Activated CD4-positive, alpha-beta T cell treated with anti-CD3 and anti-CD28 coated beads for 36 hours (primary cell): ENCODE measurements around the gene SYNRG. TPM values are rescaled to one million over a fixed set of nuclear protein-coding genes. Genes with fewer than 3 reads are reported as not detected.

Experiments used
- ATAC-seq: fragments of 200-7000 bp; cut with Tn5 transposase; one replicate; pipeline ENCODE4 v1.10.0; 2021; ENCODE audit warnings: mild to moderate bottlenecking, moderate library complexity
- CTCF ChIA-PET: fragments of 350-600 bp; sonication (Branson Sonifier 250); formaldehyde crosslinking; loops from one replicate; lab custom pipeline; 2021; ENCODE audit warnings: antibody characterized with exemption; lab: Charles Lee
- POLR2A ChIA-PET: fragments of 350-600 bp; sonication (Branson Sonifier 250); formaldehyde crosslinking; loops from one replicate; lab custom pipeline; 2021; ENCODE audit warnings: antibody characterized with exemption, inconsistent platforms; lab: Charles Lee
- DNase-seq: peaks from one replicate; pipeline ENCODE4 v3.0.0-alpha.2; 2020
- H3K27ac Mint-ChIP-seq: one replicate; pipeline ENCODE4 v1.8.0; 2021; ENCODE audit warnings: mixed read lengths
- H3K27me3 Mint-ChIP-seq: one replicate; pipeline ENCODE4 v1.8.0; 2021; ENCODE audit warnings: mixed read lengths
- H3K36me3 Mint-ChIP-seq: one replicate; pipeline ENCODE4 v1.8.0; 2021; ENCODE audit warnings: low read depth, mixed read lengths
- H3K4me1 Mint-ChIP-seq: one replicate; pipeline ENCODE4 v1.8.0; 2021; ENCODE audit warnings: mixed read lengths
- H3K4me3 Mint-ChIP-seq: one replicate; pipeline ENCODE4 v1.8.0; 2021; ENCODE audit warnings: mild to moderate bottlenecking, moderate library complexity, mixed read lengths
- H3K9me3 Mint-ChIP-seq: one replicate; pipeline ENCODE4 v1.8.0; 2021; ENCODE audit warnings: low read depth, mixed read lengths
- intact Hi-C, 2 experiments: fragments of 100-400 bp; cut with DNase I in 1 of 2; cut with micrococcal nuclease in 1 of 2; formaldehyde crosslinking; loops; one replicate each; pipeline versions ENCODE4 v1.14.2 to v1.15.1; 2022 to 2024; cut with DNase I, micrococcal nuclease
- total RNA-seq, 2 experiments: library from RNA; stranded (reverse); gene quantifications; one replicate each; pipeline ENCODE4 v1.2.3, GENCODE V29; 2021

SYNRG gene
- total RNA-seq, 2 experiments from 2014 or later = 39.0 to 46.7 TPM

GRCh38 chr17:37567538-37567937 is 41.7 kb downstream of the SYNRG start:
- intact Hi-C loops = no loop called here
- Mint-ChIP-seq H3K9me3 (no peaks in the 10 kb centered on the region), H3K27ac (no peak overlapping the region), H3K36me3 (peaks cover 39% of the 10 kb centered on the region), H3K4me3 (no peak overlapping the region), H3K4me1 (peaks cover 2% of the 10 kb centered on the region), H3K27me3 (no peaks in the 10 kb centered on the region)
- DNase-seq = no peak
- POLR2A ChIA-PET = no interaction called here
- CTCF ChIA-PET = no interaction called here
- no peak for ATAC-seq

GRCh38 chr17:37567137-37567536 is 42.1 kb downstream of the SYNRG start:
- H3K27me3 Mint-ChIP-seq = no peaks in the 10 kb centered on the region
- H3K9me3 Mint-ChIP-seq = no peaks in the 10 kb centered on the region
- no peak for DNase-seq
- no peak overlapping the region for H3K4me3 Mint-ChIP-seq
- intact Hi-C loops = no loop called here
- peak overlapping the region; percentile 53 for H3K27ac Mint-ChIP-seq
- H3K36me3 Mint-ChIP-seq = peaks cover 38% of the 10 kb centered on the region
- ATAC-seq = peak; percentile 19
- H3K4me1 Mint-ChIP-seq = peaks cover 3% of the 10 kb centered on the region
- CTCF ChIA-PET = no interaction called here
- POLR2A ChIA-PET = no interaction called here

GRCh38 chr17:37564252-37564651 is 45.0 kb downstream of the SYNRG start:
- peak; percentile 36 for ATAC-seq
- intact Hi-C loops = no loop called here
- CTCF ChIA-PET = interaction anchor here (1.1 to 1.4 kb wide), 2 partner anchors 37 to 93 kb away, joined by 3 read pairs; no protein-coding TSS in a partner anchor

GRCh38 chr17:37562016-37562745 is 47.0 kb downstream of the SYNRG start:
- intact Hi-C loops = no loop called here
- DNase-seq (no peak), ATAC-seq (no peak)
- Mint-ChIP-seq H3K9me3 (no peaks in the 10 kb centered on the region), H3K4me1 (peaks cover 5% of the 10 kb centered on the region), H3K27ac (no peak overlapping the region), H3K27me3 (no peaks in the 10 kb centered on the region), H3K36me3 (peaks cover 33% of the 10 kb centered on the region), H3K4me3 (no peak overlapping the region)
- ChIA-PET POLR2A (no interaction called here), CTCF (interaction anchor here (1.0 to 2.0 kb wide), 2 partner anchors 20 to 34 kb away, joined by 3 to 4 read pairs; no protein-coding TSS in a partner anchor)

More at GRCh38 chr17:37564252-37564651, 45.0 kb downstream of the SYNRG start:
- peaks cover 5% of the 10 kb centered on the region for H3K4me1 Mint-ChIP-seq
- POLR2A ChIA-PET = no interaction called here
- H3K27me3 Mint-ChIP-seq = no peaks in the 10 kb centered on the region
- peaks cover 35% of the 10 kb centered on the region for H3K36me3 Mint-ChIP-seq
- no peaks in the 10 kb centered on the region for H3K9me3 Mint-ChIP-seq
- H3K4me3 Mint-ChIP-seq = no peak overlapping the region
- no peak for DNase-seq
- peak overlapping the region; percentile 48 for H3K27ac Mint-ChIP-seq

- ChIA-PET CTCF (interaction anchor here (0.8 to 1.0 kb wide), 2 partner anchors 11 to 17 kb away, joined by 3 to 4 read pairs; no protein-coding TSS in a partner anchor), POLR2A (no interaction called here)
- H3K4me3 Mint-ChIP-seq = no peak overlapping the region
- ATAC-seq (no peak), DNase-seq (no peak)
- peaks cover 15% of the 10 kb centered on the region for H3K4me1 Mint-ChIP-seq
- H3K27me3 Mint-ChIP-seq = no peaks in the 10 kb centered on the region
- no peak overlapping the region for H3K27ac Mint-ChIP-seq
- intact Hi-C loops = loop anchor here in 1 of 2 experiments (5.0 kb wide), 1 partner anchor 49 kb away; the partner anchor contains the start of gene SYNRG
- no peaks in the 10 kb centered on the region for H3K9me3 Mint-ChIP-seq
- H3K36me3 Mint-ChIP-seq = peaks cover 28% of the 10 kb centered on the region
These were observed 50.9 kb downstream of the SYNRG start for GRCh38 chr17:37558299-37558698.

GRCh38 chr17:37557482-37557881 is 51.7 kb downstream of the SYNRG start:
- no peak overlapping the region for H3K4me3 Mint-ChIP-seq
- POLR2A ChIA-PET = no interaction called here
- intact Hi-C loops = loop anchor here in 1 of 2 experiments (5.0 kb wide), 1 partner anchor 50 kb away; the partner anchor contains the start of gene SYNRG
- no peaks in the 10 kb centered on the region for H3K9me3 Mint-ChIP-seq
- peaks cover 23% of the 10 kb centered on the region for H3K4me1 Mint-ChIP-seq
- ATAC-seq (no peak), DNase-seq (no peak)
- CTCF ChIA-PET = no interaction called here
- no peak overlapping the region for H3K27ac Mint-ChIP-seq
- H3K36me3 Mint-ChIP-seq = peaks cover 34% of the 10 kb centered on the region
- H3K27me3 Mint-ChIP-seq = no peaks in the 10 kb centered on the region

GRCh38 chr17:37555386-37555785 is 53.8 kb downstream of the SYNRG start:
- ATAC-seq (no peak), DNase-seq (no peak)
- ChIA-PET POLR2A (no interaction called here), CTCF (interaction anchor here (1.0 to 1.1 kb wide), 2 partner anchors 14 to 36 kb away, joined by 3 to 4 read pairs; no protein-coding TSS in a partner anchor)
- Mint-ChIP-seq H3K36me3 (peaks cover 35% of the 10 kb centered on the region), H3K27ac (no peak overlapping the region), H3K27me3 (no peaks in the 10 kb centered on the region), H3K9me3 (no peaks in the 10 kb centered on the region), H3K4me1 (peaks cover 41% of the 10 kb centered on the region), H3K4me3 (no peak overlapping the region)
- intact Hi-C loops = loop anchor here in 1 of 2 experiments (5.0 kb wide), 1 partner anchor 52 kb away; the partner anchor contains the start of gene SYNRG

GRCh38 chr17:37553401-37553966 is 55.7 kb downstream of the SYNRG start:
- ChIA-PET CTCF (interaction anchor here (1.3 kb wide), 1 partner anchor 47 kb away, joined by 4 read pairs; no protein-coding TSS in a partner anchor), POLR2A (no interaction called here)
- Mint-ChIP-seq H3K27me3 (no peaks in the 10 kb centered on the region), H3K9me3 (no peaks in the 10 kb centered on the region), H3K4me3 (no peak overlapping the region), H3K4me1 (peaks cover 49% of the 10 kb centered on the region), H3K27ac (peak overlapping the region; percentile 66), H3K36me3 (peaks cover 31% of the 10 kb centered on the region)
- intact Hi-C loops = no loop called here
- no peak for ATAC-seq
- no peak for DNase-seq

GRCh38 chr17:37551788-37552187 is 57.4 kb downstream of the SYNRG start:
- Mint-ChIP-seq H3K27me3 (no peaks in the 10 kb centered on the region), H3K4me3 (no peak overlapping the region), H3K4me1 (peaks cover 61% of the 10 kb centered on the region), H3K27ac (no peak overlapping the region), H3K9me3 (no peaks in the 10 kb centered on the region), H3K36me3 (peaks cover 22% of the 10 kb centered on the region)
- POLR2A ChIA-PET = no interaction called here
- intact Hi-C loops = no loop called here
- no peak for DNase-seq
- no peak for ATAC-seq
- CTCF ChIA-PET = interaction anchor here (0.6 to 1.8 kb wide), 3 partner anchors 10 to 224 kb away, joined by 3 to 6 read pairs (median 4); no protein-coding TSS in a partner anchor

GRCh38 chr17:37547986-37548385 is 61.2 kb downstream of the SYNRG start:
- peaks cover 15% of the 10 kb centered on the region for H3K36me3 Mint-ChIP-seq
- intact Hi-C loops = no loop called here
- CTCF ChIA-PET = interaction anchor here (0.6 to 1.0 kb wide), 2 partner anchors 12 to 21 kb away, joined by 3 read pairs; no protein-coding TSS in a partner anchor
- ATAC-seq (no peak), DNase-seq (no peak)
- no peaks in the 10 kb centered on the region for H3K27me3 Mint-ChIP-seq
- H3K27ac Mint-ChIP-seq = peak overlapping the region; percentile 31
- H3K9me3 Mint-ChIP-seq = no peaks in the 10 kb centered on the region
- H3K4me3 Mint-ChIP-seq = no peak overlapping the region
- POLR2A ChIA-PET = no interaction called here
- peaks cover 55% of the 10 kb centered on the region for H3K4me1 Mint-ChIP-seq

GRCh38 chr17:37546302-37546701 is 62.9 kb downstream of the SYNRG start:
- H3K36me3 Mint-ChIP-seq = peaks cover 18% of the 10 kb centered on the region
- no peak overlapping the region for H3K27ac Mint-ChIP-seq
- intact Hi-C loops = no loop called here
- no peaks in the 10 kb centered on the region for H3K27me3 Mint-ChIP-seq
- peaks cover 42% of the 10 kb centered on the region for H3K4me1 Mint-ChIP-seq
- POLR2A ChIA-PET = no interaction called here
- H3K9me3 Mint-ChIP-seq = no peaks in the 10 kb centered on the region
- CTCF ChIA-PET = no interaction called here
- no peak overlapping the region for H3K4me3 Mint-ChIP-seq
- ATAC-seq = no peak
- no peak for DNase-seq
